RCC 7860 (cell line): ENCODE results near the gene PLEKHO1.
"Not testable (repeated sequence)": the region's sequence is repeated elsewhere in the genome, so short reads cannot be mapped to it uniquely, and the experiment has no call there.

Source experiments
- DNase-seq: peaks from one replicate; pipeline ENCODE4 v3.0.0-alpha.2; 2015; ENCODE audit warnings: low spot score
- FAIRE-seq: peaks from 2 replicates; lab custom pipeline; 2012; peaks lifted over from hg19 to GRCh38; lab: Jason Lieb, UNC

PLEKHO1 gene

DNA sequence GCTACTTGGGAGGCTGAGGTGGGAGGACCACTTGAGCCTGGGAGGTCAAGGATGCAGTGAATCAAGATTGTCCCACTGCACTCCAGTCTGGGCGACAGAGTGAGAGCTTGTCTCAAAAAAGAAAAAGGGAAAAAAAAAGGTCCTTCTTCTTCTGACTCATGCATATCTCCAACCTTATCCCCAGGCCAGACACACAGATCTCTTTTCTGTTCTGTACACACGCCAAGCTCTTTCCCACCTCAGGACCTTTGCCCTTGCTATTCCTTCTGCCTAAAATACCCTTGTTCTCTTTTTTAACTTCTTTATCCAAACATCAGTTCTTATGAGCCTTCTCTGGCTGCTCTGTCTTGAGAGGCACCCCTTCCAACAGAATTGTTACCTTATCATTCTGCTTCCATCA lies 22.1 kb downstream of the PLEKHO1 start:
- FAIRE-seq = no peak

DNA sequence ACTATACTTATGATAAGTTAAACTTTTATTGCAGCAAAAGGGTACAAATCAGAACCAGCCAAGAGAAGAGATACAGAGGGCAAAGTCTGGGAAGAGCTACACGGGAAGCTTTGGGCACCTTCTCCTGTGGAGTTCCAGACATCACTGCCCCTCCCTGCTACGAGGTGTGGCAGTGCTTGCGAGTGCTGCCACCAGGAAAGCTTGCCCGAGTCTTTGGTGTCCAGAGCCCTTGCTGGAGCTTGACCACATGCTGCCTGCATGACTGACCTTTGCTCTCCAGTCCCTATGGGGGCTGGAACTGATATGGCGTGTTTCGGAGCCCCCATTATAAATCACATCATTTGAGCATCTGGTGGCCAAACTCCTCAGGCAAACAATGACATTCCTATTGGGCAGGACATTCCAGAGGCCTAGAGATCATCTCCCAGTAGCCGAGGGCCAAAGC lies 23.4 kb downstream of the PLEKHO1 start:
- no peak for FAIRE-seq
- no peak for DNase-seq

More for the DNA sequence above, 22.1 kb downstream of the PLEKHO1 start:
- DNase-seq = no peak

DNA sequence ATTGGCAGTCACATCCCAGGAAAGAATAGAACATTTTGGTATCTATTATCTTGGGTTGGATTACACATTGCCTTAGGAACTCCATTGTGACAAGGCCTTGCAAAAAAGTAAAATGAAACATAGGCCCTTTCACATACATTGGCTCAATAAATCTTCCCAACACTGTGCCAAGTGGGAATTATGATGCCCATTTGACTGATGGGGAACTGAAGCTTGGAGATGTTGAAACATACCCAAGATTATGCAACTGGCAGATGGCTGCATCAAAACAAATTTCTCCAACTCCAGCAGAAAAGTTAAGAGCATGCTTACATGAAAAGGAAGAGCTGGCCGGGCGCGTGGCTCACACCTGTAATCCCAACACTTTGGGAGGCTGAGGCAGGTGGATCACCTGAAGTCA lies 26.9 kb downstream of the PLEKHO1 start:
- no peak for FAIRE-seq
- no peak for DNase-seq

DNA sequence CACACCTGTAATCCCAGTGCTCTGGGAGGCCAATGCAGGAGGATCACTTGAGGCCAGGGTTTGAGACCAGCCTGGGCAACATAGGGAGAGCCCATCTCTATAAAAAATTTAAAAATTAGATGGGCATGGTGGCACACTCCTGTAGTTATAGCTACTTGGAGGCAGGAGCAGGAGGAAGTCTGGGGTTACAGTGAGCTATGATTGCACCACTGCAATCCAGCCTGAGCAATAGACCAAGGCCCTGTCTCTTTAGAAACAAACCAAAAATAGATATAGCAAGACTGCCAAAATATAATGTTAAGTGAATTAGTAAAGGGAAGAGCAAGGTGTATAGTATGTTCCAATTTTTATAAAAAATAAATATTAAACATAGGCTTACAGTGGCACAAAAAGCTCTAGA lies 28.8 kb downstream of the PLEKHO1 start:
- FAIRE-seq (no peak), DNase-seq (no peak)

DNA sequence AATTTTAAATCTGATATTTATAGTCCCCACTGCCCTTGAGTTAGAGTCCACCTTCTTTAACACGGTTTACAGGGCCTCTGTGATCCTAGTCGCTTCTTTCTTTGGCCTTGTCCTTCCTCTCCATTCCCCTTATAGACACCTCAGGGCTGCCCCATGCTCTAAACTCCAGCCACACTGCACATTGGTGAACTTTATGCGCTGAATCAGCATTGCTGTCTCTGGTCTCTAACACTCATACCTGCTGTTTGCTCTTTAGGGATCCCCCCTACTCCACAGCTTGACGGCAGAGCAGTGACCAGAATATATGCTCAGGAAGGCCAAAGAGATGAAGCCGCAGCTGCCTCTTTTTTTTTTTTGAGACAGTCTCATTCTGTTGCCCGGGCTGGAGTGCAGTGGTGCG lies 30.2 kb downstream of the PLEKHO1 start:
- no peak for DNase-seq
- FAIRE-seq = no peak

DNA sequence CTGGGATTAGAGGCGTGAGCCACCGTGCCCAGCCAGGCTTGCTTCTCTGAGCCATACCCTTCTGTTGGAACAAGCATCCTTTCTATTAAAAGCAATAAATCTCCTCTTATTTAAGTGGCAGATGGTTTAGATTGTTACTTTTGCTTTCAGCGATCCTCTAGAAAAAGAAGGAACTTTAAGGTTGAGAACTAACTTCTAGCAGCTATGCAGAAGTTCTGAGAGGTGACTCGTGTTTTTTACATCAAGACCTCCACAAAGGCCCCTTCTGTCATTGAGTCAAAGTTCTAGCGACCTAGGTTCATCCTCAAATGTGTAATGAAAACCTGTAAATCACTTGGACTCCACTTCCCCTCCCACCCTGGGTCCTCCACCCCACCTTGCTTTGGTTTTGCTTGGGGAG lies 30.8 kb downstream of the PLEKHO1 start:
- DNase-seq = no peak
- FAIRE-seq = no peak

DNA sequence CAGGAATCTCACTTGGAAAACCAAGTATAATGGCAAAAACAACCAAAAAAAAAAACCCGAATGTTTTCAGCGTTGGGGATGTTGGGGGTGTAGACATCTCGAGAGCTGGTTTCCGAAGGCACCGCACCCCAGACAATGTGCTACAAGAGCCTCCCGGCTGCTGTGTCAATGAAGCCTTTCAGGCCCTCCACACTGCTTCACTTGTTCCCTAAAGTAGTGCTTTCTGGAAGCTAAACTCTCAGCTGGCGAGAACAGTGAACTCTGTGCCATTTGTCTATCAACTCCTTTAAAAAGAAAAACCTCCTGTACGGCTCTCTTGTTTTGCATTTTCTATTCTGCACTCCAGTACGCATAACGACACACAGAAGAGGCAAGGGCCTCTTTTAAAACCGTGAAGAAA lies 32.5 kb downstream of the PLEKHO1 start:
- no peak for FAIRE-seq
- no peak for DNase-seq

DNA sequence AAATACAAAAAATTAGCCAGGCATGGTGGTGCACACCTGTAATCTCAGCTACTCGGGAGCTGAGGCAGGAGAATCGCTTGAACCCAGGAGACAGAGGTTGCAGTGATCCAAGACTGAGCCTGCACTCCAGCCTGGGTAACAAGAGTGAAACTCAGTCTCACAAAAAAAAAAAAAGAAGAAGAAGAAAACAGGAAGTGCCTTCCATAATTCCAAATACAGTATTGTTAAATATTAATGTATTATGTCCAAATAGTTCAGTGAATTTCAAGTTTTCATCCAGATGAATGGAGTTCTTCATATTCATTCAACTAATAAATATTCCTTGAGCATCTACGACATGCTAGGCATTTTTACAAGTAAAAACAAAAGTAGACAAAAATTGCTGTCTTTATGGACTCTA lies 33.3 kb downstream of the PLEKHO1 start:
- FAIRE-seq (no peak), DNase-seq (no peak)

DNA sequence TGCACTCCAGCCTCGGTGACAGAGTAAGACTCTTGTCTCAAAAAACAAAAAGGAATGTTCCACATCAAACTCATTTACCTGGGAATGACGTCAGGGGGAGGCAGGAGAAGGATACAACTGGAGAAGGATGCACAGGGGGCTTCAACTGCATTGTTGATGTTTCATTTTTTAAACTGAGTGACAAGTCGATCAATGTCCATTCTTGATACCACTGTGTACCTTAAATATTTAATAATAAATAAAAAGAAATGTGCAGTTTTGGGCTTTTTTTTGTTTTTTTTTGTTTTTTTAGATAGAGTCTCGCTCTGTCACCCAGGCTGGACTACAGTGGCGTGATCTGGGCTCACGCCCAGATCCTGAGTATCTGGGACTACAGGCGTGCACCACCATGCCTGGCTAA lies 35.8 kb downstream of the PLEKHO1 start:
- no peak for DNase-seq
- FAIRE-seq = no peak

DNA sequence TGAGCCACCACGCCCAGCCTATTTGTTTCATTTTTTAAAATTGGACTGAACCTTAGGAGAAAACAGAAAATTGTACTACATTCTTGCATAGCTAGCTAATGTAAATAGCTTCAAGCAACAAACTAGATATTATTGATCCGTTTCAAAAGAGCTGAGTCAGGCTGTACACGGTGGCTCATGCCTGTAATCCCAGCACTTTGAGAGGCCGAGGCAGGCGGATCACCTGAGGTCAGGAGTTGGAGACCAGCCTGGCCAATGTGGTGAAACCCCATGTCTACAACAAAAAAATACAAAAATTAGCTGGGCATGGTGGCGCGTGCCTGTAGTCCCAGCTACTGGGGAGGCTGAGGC lies 36.7 kb downstream of the PLEKHO1 start:
- DNase-seq, FAIRE-seq: not testable (repeated sequence)

DNA sequence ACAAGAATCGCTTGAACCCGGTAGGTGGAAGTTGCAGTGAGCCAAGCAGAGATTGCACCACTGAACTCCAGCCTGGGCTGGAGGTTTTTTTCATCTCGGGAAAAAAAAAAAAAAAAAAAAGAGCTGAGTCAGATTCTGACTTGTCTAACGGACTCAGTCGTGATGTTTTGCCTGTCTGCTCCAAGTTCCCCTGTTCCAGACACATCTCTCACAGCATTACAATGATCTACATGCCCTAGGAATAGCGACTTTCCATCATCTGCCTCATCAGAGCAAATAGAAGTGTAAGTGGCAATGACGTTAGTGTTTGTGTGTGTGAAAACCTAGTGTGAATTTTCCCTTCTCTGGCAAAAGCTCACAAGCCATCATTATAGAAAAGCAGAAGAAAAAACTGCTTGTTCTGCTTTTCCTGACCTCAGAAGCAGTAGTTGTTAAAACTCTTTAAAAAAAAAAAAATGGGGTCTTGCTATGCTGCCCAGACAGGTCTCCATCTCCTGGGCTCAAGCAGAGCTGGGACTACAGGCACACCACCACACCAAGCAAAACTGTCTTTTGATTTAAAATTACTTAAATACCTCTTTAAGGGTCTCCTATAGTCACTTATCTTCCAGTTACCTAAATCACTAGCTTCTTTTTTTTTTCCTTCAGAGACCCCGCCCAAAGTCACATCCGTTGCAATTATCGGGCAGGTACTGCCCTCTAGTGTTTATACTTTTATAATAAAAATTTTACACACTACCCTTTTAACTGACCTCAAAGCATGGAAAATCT lies 37.3 kb downstream of the PLEKHO1 start:
- FAIRE-seq (peak; percentile 51), DNase-seq (peak; percentile 42)

DNA sequence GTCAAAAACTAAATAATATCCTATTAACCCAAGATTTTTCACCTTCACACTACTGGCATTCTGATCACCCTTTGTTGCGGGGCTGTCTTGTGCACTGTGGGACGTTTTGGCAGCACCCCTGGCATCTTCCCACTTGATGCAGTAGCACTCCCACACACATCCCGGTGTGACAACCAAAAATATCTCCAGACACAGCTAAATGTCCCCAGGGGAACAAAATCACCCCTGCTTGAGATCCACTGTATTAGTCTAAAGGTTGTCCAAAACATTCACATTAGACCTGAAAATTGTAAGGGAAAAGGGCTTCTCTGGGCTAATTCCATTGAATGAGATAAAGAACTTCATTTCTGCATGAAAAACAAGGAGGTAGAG lies 37.8 kb downstream of the PLEKHO1 start:
- FAIRE-seq (no peak), DNase-seq (no peak)

DNA sequence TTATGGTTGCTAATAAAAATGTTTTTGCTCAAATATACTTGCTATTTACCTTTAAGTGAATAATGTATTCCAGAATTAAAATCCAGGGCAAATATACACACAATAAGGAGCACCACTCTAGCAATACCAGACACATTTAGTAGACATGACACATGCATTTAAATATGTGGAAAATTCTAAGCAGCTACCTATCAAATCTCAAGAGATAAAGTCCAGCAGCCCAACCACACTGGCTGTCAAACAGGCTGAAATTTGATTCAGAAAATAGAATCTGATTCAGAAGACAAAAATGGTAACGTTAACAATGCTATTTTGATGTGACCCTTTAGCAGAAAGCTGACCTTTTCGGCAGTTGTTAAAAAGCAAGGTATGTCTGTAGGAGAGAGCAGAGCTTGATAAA lies 42.3 kb downstream of the PLEKHO1 start:
- peak; percentile 59 for FAIRE-seq
- peak; percentile 86 for DNase-seq

DNA sequence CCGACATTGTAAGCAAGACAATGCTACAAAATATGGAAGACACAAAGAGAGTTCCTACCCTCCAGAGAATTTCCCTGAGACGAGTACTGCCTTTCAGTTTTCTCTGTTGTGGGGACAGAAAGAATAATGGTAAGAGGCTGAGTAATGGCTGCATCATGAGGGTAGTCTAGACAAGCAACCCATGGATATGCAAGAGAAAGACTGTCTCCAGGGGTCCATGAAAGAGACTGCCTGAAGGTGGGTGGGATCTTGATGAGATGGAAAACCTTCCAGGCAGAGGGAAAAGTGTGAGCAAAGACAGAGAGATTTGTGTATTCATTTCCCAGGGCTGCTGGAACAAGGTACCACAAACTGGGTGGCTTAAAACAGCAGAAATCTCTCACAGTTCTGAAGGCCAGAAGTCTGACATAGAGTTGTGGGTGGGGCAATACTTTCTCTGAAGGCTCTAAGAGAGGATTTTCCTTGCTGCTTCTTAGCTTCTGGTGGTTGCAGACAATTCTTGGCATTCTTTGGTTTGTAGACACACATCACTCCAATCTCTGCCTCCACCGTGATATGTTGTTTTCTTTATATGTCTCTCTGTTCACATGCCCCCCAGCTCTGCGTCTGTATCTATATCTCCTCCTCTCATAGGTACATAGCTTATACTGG lies 44.8 kb downstream of the PLEKHO1 start:
- no peak for DNase-seq
- no peak for FAIRE-seq

DNA sequence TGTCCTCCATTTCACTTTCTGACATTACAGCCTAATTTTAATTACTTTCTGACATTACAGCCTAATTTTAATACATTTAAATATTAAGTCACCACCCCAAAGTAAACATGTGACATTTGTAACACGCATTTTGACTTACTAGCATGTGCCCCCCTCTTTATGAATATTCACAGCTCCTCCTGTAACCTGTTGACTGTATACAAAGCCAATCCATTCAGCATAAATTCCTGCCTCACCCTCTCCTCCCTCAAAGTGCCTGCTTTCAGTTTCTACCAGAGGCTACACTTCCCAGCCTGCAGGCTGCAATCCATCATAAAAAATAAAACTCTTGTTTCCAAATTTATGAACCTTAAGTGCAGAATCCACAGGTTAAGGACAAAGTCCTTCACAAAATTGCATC lies 46.7 kb downstream of the PLEKHO1 start:
- DNase-seq (no peak), FAIRE-seq (no peak)

DNA sequence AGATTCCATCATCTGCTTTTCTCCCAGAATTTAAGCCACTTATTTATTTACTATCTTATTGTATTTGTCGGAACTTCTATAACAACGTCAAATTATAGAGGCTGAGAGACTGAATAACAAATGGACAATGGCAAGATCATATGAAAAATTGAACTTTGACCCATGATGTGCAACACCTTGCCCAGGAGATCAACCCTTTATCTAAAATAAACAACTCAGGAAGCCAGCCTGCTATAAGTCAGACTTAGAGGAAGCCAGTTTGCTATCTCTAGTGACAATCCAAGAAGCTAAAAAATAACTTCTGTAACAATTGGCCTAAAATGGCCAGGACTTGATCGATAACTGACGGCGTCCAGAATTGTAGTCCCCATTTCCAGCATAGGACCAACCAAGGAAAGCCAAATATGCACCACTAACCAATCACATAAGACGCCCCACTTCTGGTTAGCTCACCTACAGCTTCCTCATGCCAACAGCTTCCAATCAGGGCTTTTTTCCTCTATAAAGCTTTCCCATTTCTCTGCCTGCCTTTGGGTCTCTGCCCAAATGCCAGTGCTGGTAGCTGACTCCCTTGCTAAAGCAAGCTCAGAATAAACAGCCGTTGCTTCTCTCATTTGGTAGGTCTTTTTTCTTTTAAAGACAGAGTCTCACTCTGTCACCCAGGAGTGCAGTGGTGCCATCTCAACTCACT lies 57.7 kb downstream of the PLEKHO1 start:
- DNase-seq (no peak), FAIRE-seq (no peak)

DNA sequence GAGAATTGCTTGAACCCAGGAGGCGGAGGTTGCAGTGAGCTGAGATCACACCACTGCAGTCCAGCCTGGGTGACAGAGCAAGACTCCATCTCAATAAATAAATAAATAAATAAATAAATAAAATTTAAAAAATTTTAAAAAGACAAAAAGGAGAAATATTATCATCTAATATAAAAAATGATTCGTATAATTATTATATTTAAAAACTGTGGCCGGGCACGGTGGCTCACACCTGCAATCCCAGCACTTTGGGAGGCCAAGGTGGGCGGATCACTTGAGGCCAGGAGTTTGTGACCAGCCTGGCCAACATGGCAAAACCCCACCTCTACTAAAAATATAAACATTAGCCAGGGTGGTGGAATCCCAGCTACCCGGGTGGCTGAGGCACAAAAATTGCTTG lies 58.7 kb downstream of the PLEKHO1 start:
- DNase-seq, FAIRE-seq: not testable (repeated sequence)
